Choroid plexus epithelial cell (primary cell): ENCODE measurements around the gene PCK1.
A peak's percentile ranks its signal among the peaks of the same experiment; 100 is the strongest.

ENCODE experiments used
- DNase-seq: peaks from one replicate; pipeline ENCODE4 v3.0.0-alpha.2; 2010; ENCODE audit warnings: low read depth
- H3K4me3 ChIP-seq: 2 replicates; pipeline ENCODE4 v1.5.1; 2011; ENCODE audit warnings: low read depth, mild to moderate bottlenecking, control low read depth, low read length, moderate library complexity
- TF ChIP-seq, protein P1 (sequence below): conservative IDR thresholded peaks from 2 replicates; pipeline ENCODE4 v1.5.1; 2011; ENCODE audit warnings: low read depth, mild to moderate bottlenecking, control low read depth, inconsistent platforms, low read length, moderate library complexity

PCK1 gene

DNA sequence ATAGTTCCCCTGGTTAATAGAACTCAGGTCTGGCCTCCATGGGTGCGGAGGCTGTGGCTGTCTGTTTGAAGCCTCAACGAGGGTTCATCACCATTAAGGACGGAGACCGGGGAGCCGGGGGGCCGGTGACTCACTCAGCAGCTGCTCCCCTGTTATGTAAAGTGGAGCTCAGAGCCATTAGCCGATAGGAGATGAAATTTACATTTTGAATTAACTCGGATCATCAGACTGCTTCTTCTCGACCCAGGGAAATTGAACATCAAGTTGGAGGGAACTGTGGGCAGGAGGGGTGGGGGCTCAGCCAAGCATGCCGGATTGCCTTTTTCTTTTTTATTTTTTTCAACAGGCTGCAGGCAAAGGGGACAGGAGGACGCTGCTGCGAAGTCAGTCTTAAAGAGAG is 12.3 kb downstream of the PCK1 start:
- TF ChIP-seq, protein P1, sequence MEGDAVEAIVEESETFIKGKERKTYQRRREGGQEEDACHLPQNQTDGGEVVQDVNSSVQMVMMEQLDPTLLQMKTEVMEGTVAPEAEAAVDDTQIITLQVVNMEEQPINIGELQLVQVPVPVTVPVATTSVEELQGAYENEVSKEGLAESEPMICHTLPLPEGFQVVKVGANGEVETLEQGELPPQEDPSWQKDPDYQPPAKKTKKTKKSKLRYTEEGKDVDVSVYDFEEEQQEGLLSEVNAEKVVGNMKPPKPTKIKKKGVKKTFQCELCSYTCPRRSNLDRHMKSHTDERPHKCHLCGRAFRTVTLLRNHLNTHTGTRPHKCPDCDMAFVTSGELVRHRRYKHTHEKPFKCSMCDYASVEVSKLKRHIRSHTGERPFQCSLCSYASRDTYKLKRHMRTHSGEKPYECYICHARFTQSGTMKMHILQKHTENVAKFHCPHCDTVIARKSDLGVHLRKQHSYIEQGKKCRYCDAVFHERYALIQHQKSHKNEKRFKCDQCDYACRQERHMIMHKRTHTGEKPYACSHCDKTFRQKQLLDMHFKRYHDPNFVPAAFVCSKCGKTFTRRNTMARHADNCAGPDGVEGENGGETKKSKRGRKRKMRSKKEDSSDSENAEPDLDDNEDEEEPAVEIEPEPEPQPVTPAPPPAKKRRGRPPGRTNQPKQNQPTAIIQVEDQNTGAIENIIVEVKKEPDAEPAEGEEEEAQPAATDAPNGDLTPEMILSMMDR: no peak
- DNase-seq: no peak
- no peak overlapping the region for H3K4me3 ChIP-seq

DNA sequence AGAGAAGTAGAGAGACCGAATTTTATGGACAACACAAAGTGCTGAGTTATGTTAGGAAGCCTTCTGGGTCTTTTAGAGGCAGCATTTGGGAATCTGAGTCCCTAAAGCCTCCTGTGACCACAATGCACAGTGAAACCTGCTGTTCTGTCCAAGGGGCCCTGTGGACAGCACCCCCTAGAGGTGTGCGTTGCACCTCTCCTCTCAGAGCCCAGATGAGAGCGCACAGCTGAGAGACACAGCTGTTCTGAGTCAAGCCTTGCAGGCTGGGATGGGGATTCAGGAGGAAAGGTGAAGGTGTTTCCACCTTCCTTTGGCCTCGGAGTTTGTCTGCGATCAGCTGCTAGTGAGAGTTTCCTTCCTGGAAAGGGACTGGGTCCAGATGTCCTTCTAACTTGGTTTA is 13.0 kb downstream of the PCK1 start:
- no peak overlapping the region for H3K4me3 ChIP-seq
- TF ChIP-seq, protein P1: peak; percentile 3
- DNase-seq: no peak

DNA sequence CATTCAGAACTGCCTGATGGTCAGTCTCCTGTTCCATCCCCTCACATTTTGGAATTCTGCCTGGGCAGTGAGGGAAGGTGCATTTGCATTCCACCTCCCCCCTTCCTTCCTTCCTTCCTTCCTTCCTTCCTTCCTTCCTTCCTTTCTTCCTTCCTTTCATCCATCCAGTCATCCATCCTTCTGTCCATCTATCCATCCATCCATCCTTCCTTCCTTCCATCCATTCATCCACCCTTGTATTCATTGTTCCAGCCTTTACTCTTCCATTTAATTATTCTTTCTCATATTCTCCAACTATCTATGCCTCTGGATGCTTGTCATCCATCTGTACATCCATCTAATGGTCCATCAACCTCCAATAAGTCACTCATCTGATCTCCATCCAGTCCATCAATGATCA is 14.0 kb downstream of the PCK1 start:
- TF ChIP-seq, protein P1: no peak
- no peak overlapping the region for H3K4me3 ChIP-seq
- DNase-seq: no peak

DNA sequence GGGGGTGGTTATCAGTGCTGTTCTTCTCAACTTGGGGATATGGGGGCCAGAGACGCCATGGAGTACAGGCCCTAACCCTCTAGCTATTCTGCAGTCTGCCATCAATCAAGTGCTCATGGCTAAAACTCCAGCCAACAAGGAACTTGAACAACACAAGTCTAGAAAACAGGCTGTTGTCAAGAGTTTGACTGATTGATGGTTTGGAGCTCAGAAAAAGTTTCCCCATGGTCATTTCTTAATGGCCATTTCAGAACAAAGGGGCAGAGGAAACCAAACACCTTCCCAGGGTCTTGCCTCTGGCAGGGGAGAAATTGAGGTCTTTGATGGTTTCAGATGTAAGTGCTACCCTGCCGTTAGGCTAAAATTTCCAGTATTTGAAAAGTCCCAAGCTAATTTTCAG is 15.1 kb downstream of the PCK1 start:
- no peak for DNase-seq
- no peak overlapping the region for H3K4me3 ChIP-seq
- TF ChIP-seq, protein P1: no peak

DNA sequence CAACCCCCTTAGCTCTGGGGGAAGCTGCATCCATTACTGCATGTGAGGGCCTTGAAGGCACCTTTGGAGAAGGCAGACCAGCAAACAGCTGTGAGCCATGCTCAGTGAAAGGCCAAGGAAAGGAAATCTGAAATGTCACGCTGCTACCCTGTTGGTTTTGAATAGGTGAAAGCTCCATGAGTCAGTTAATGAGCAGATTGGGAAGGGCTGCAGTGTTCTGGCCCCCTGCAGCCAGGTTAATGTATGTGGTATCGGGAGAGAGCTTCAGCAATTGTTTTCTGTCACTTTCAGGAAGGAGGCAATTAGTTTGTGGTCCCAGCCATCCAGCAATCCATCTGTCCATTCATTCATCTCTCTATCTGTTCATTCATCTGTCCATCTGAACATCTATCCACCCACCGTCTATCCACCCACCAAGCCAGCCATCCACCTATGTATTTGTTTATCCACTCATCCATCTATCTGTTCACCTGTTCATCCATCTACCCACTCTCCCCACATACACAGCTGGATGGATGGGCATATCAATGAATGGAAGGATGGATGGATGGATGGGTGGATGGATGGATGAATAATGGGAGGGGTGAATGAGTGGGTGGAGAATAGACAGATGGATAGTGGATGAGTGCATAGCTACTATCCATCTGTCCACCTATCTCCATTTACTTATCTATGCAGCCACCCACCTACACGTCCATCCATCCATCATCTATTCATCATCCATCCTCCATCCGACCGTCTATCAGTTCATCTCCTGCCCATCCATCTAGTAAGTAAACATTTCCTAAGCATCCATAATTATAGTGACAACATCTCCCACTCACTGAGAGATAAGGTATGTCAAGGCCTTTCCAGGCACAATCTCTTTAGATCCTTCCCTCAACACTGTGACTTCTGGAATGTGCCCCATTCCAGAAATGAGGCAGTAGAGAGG is 16.0 kb downstream of the PCK1 start:
- no peak overlapping the region for H3K4me3 ChIP-seq
- DNase-seq: no peak
- TF ChIP-seq, protein P1: no peak

DNA sequence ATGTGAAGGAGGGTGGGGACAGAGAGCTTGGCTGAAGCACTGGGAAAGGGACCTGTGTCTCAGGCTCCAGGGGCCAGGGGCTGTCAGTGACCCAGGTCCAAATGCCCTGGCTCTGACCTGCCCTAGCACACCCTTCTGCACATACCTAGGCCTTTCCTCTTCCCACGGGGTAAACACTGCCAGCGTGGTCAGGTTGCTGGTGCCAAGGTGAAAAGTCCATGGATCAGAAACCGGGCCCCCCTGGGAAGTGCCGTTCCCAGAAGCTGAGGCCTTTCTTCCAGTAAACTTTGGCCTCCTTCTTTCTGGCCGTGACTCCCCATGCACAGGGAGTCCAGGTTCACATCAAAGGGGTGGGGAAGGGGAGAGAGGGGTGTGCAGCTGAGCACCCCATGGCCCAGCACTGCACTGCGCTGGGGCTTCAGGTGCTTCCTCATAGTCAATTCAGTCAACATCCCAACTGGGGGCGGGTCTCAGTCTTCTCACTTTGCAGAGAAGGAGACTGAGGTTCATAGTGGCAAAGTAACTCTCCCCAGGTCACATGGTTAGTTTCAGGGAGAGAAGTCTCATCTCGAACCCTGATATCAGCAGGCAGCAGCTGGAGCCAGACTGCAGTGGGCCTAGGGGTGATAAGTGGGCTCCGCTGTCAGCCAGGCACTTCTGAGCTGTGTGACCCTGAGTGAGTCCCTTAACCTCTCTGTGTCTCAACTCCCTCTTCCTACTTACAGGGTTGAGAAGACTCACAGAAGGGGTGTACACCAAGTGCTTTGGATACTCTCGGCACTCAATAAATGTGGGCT is 17.0 kb downstream of the PCK1 start:
- no peak for DNase-seq
- H3K4me3 ChIP-seq: no peak overlapping the region
- TF ChIP-seq, protein P1: no peak
